ENCODE measurements around the gene TOB2.
"Not testable (repeated sequence)": the region's sequence is repeated elsewhere in the genome, so short reads cannot be mapped to it uniquely, and the experiment has no call there.

TOB2 gene

GRCh38 chr22:41468381-41469217, 22.0 kb upstream of the TOB2 start, which contains the start of the genes ACO2 and PHF5A:
Gene ACO2, plus strand, starts transcription at chr22:41469117. Its CDS starts 30 bp downstream, at chr22:41469147.
Gene PHF5A, minus strand, starts transcription at chr22:41468692. Its CDS starts 39 bp downstream, at chr22:41468653.
- peak; percentile 100 for DNase-seq (ENCODE audit: low read depth, low spot score)

GRCh38 chr22:41461901-41462300, 15.3 kb upstream of the TOB2 start:
- no peak for DNase-seq (ENCODE audit: low read depth, low spot score)

GRCh38 chr22:41460071-41460470, 13.5 kb upstream of the TOB2 start:
- DNase-seq (ENCODE audit: low read depth, low spot score), result not testable (repeated sequence)

- no peak for DNase-seq (ENCODE audit: low read depth, low spot score)
Measured at GRCh38 chr22:41459431-41459830, 12.8 kb upstream of the TOB2 start.

- DNase-seq (ENCODE audit: low read depth, low spot score), result no peak
Measured at GRCh38 chr22:41458161-41458728, 11.6 kb upstream of the TOB2 start.

- peak; percentile 90 for DNase-seq (ENCODE audit: low read depth, low spot score)
Measured at GRCh38 chr22:41448189-41448808, 1.7 kb upstream of the TOB2 start.

- DNase-seq (ENCODE audit: low read depth, low spot score), result peak; percentile 24
Measured at GRCh38 chr22:41447435-41448188, 1.0 kb upstream of the TOB2 start.

- DNase-seq (ENCODE audit: low read depth, low spot score), result no peak
Measured at GRCh38 chr22:41446057-41446501, 522 bp downstream of the TOB2 start.

- DNase-seq (ENCODE audit: low read depth, low spot score), result no peak
Measured at GRCh38 chr22:41445129-41446056, 1.2 kb downstream of the TOB2 start.

- DNase-seq (ENCODE audit: low read depth, low spot score), result peak; percentile 72
Measured at GRCh38 chr22:41444360-41445128, 2.1 kb downstream of the TOB2 start.

GRCh38 chr22:41442240-41442792, 4.3 kb downstream of the TOB2 start:
- DNase-seq (ENCODE audit: low read depth, low spot score), result no peak

- not testable (repeated sequence) for DNase-seq (ENCODE audit: low read depth, low spot score)
Measured at GRCh38 chr22:41440511-41440910, 6.1 kb downstream of the TOB2 start.

GRCh38 chr22:41437198-41437597, 9.4 kb downstream of the TOB2 start:
- no peak for DNase-seq (ENCODE audit: low read depth, low spot score)

GRCh38 chr22:41436322-41437113, 10.1 kb downstream of the TOB2 start:
- DNase-seq (ENCODE audit: low read depth, low spot score), result no peak

GRCh38 chr22:41435560-41435959, 11.0 kb downstream of the TOB2 start:
- no peak for DNase-seq (ENCODE audit: low read depth, low spot score)

GRCh38 chr22:41434361-41435003, 12.1 kb downstream of the TOB2 start:
- not testable (repeated sequence) for DNase-seq (ENCODE audit: low read depth, low spot score)

- not testable (repeated sequence) for DNase-seq (ENCODE audit: low read depth, low spot score)
Measured at GRCh38 chr22:41433480-41433879, 13.1 kb downstream of the TOB2 start.

GRCh38 chr22:41431656-41432055, 14.9 kb downstream of the TOB2 start:
- DNase-seq (ENCODE audit: low read depth, low spot score), result no peak
